Hepatocyte (in vitro differentiated cells): Measurements from ENCODE around the gene SKP1. TPM values are rescaled to one million over a fixed set of nuclear protein-coding genes. Genes with fewer than 3 reads are reported as not detected.

ENCODE experiments used
- DNase-seq: peaks from one replicate; pipeline ENCODE4 v3.0.0-alpha.2; 2016; ENCODE audit warnings: low spot score
- H2AFZ ChIP-seq: fragments of 200-600 bp; sonication (generic); 2 replicates; pipeline ENCODE4 v1.6.0; 2016; ENCODE audit warnings: antibody characterized with exemption, mild to moderate bottlenecking
- H3K27ac ChIP-seq: fragments of 200-600 bp; sonication (generic); 2 replicates; pipeline ENCODE4 v1.5.1; 2016; ENCODE audit warnings: mild to moderate bottlenecking
- H3K27me3 ChIP-seq: fragments of 200-600 bp; sonication (generic); 2 replicates; pipeline ENCODE4 v1.6.1; 2016
- H3K36me3 ChIP-seq: fragments of 200-600 bp; sonication (generic); replicated peaks from 2 replicates; pipeline ENCODE4 v1.5.1; 2016; ENCODE audit warnings: low read depth; ENCODE audit not compliant: insufficient read depth
- H3K4me1 ChIP-seq: fragments of 200-600 bp; sonication (generic); 2 replicates; pipeline ENCODE4 v1.5.1; 2016; ENCODE audit warnings: mild to moderate bottlenecking, moderate library complexity; ENCODE audit not compliant: insufficient read depth
- H3K4me2 ChIP-seq: fragments of 200-600 bp; sonication (generic); 2 replicates; pipeline ENCODE4 v1.6.0; 2016
- H3K4me3 ChIP-seq: fragments of 200-600 bp; sonication (generic); 2 replicates; pipeline ENCODE4 v1.5.1; 2016; ENCODE audit warnings: mild to moderate bottlenecking
- H3K79me2 ChIP-seq: fragments of 200-600 bp; sonication (generic); 2 replicates; pipeline ENCODE4 v1.6.0; 2017; ENCODE audit warnings: mild to moderate bottlenecking
- H3K9me2 ChIP-seq: fragments of 200-600 bp; sonication (generic); replicated peaks from 2 replicates; pipeline ENCODE4 v1.6.0; 2017; ENCODE audit warnings: mild to moderate bottlenecking; ENCODE audit not compliant: insufficient read depth
- H3K9me3 ChIP-seq: fragments of 200-600 bp; sonication (generic); 2 replicates; pipeline ENCODE4 v1.5.1; 2016; ENCODE audit warnings: low read depth, mild to moderate bottlenecking
- H4K20me1 ChIP-seq: fragments of 200-600 bp; sonication (generic); 2 replicates; pipeline ENCODE4 v1.6.0; 2016; ENCODE audit warnings: mild to moderate bottlenecking; ENCODE audit not compliant: insufficient read depth, poor library complexity, severe bottlenecking
- CTCF ChIP-seq: fragments of 200-600 bp; sonication (generic); IDR thresholded peaks from 2 replicates; pipeline ENCODE4 v1.5.1; 2016; ENCODE audit warnings: antibody characterized with exemption, mild to moderate bottlenecking; ENCODE audit not compliant: poor library complexity
- EZH2 ChIP-seq: fragments of 200-600 bp; sonication (generic); IDR thresholded peaks from 2 replicates; pipeline ENCODE4 v1.6.1; 2016; ENCODE audit warnings: antibody characterized with exemption, mild to moderate bottlenecking, borderline replicate concordance
- EZH2phosphoT487 ChIP-seq: fragments of 200-600 bp; sonication (generic); IDR thresholded peaks from one replicate; pipeline ENCODE4 v1.6.1; 2018; ENCODE audit warnings: antibody characterized with exemption, mild to moderate bottlenecking, low read depth, moderate library complexity; ENCODE audit not compliant: unreplicated experiment, severe bottlenecking
- WGBS: methylation state at CpG from one replicate; pipeline ENCODE4 v1.1.6; 2016; ENCODE audit warnings: low lambda C conversion rate; ENCODE audit errors: missing lambda C conversion rate; 5-methylcytosine and 5-hydroxymethylcytosine counted together
- polyA plus RNA-seq: library from polyadenylated mRNA; unstranded; fragments of >200 nt; fragmentation: Nextera tagmentation; extraction: Ambion mirVana; gene quantifications from 2 replicates; pipeline ENCODE4 v1.2.1, GENCODE V29; 2016
- total RNA-seq: library from RNA; depleted of rRNA; stranded (reverse); fragments of >200 nt; gene quantifications from 2 replicates; pipeline ENCODE4 v1.2.3, GENCODE V29; 2014

Gene SKP1
- total and polyA plus RNA-seq, 2 experiments from 2014 or later = 543 to 723 TPM

- Histone ChIP-seq H3K9me3 (no peaks in the 10 kb centered on the region), H3K27me3 (no peaks in the 10 kb centered on the region), H3K4me1 (no peaks in the 10 kb centered on the region), H3K9me2 (no peaks in the 10 kb centered on the region), H3K79me2 (peaks cover 2% of the 10 kb centered on the region), H3K36me3 (no peaks in the 10 kb centered on the region), H2AFZ (no peak overlapping the region), H3K4me2 (no peak overlapping the region), H4K20me1 (peaks cover 2% of the 10 kb centered on the region), H3K4me3 (no peak overlapping the region), H3K27ac (no peak overlapping the region)
- DNase-seq = no peak
- 93% methylated on average over 6 of the region's 6 CpGs for WGBS
- no peak for TF ChIP-seq CTCF
- no peak for TF ChIP-seq EZH2phosphoT487
- no peak for TF ChIP-seq EZH2
Measured at GRCh38 chr5:134133995-134134541, 42.7 kb downstream of the SKP1 start.

- no peak overlapping the region for H2AFZ ChIP-seq
- no peak for TF ChIP-seq EZH2
- TF ChIP-seq EZH2phosphoT487 = no peak
- TF ChIP-seq CTCF = no peak
- H3K4me2 ChIP-seq = no peak overlapping the region
- H3K79me2 ChIP-seq = peaks cover 2% of the 10 kb centered on the region
- H3K9me3 ChIP-seq = no peaks in the 10 kb centered on the region
- H3K4me1 ChIP-seq = no peaks in the 10 kb centered on the region
- 94% methylated on average over 9 of the region's 9 CpGs for WGBS
- DNase-seq = no peak
- H3K4me3 ChIP-seq = no peak overlapping the region
- H4K20me1 ChIP-seq = peaks cover 2% of the 10 kb centered on the region
- H3K9me2 ChIP-seq = no peaks in the 10 kb centered on the region
- H3K36me3 ChIP-seq = no peaks in the 10 kb centered on the region
- H3K27me3 ChIP-seq = no peaks in the 10 kb centered on the region
- no peak overlapping the region for H3K27ac ChIP-seq
Measured at GRCh38 chr5:134133188-134133994, 43.4 kb downstream of the SKP1 start.

GRCh38 chr5:134132372-134133187 lies 44.2 kb downstream of the SKP1 start:
- peaks cover 2% of the 10 kb centered on the region for H4K20me1 ChIP-seq

More at GRCh38 chr5:134132372-134133187, 44.2 kb downstream of the SKP1 start:
- Histone ChIP-seq H3K4me2 (no peak overlapping the region), H3K9me2 (no peaks in the 10 kb centered on the region), H3K36me3 (no peaks in the 10 kb centered on the region), H2AFZ (no peak overlapping the region), H3K79me2 (peaks cover 2% of the 10 kb centered on the region), H3K4me1 (no peaks in the 10 kb centered on the region), H3K27ac (no peak overlapping the region), H3K9me3 (no peaks in the 10 kb centered on the region), H3K4me3 (no peak overlapping the region), H3K27me3 (no peaks in the 10 kb centered on the region)
- DNase-seq = no peak
- TF ChIP-seq CTCF = no peak
- TF ChIP-seq EZH2phosphoT487 = no peak
- no peak for TF ChIP-seq EZH2
- WGBS = 87% methylated on average over 16 of the region's 16 CpGs
